K562 (cell line): ENCODE results near the gene SLC35E1. TPM values are rescaled to one million over a fixed set of nuclear protein-coding genes. Genes with fewer than 3 reads are reported as not detected.

Source experiments
- ATAC-seq: fragments of 200-7000 bp; cut with Tn5 transposase; 3 replicates; pipeline ENCODE4 v1.9.1; 2020; ENCODE audit warnings: moderate library complexity
- BruUV-seq: library from RNA; stranded (reverse); fragments of 400-500 nt; replicated peaks from 2 replicates; lab custom pipeline; 2021; lab: Mats Ljungman, UMichigan
- CTCF ChIA-PET: fragments of 300-600 bp; formaldehyde crosslinking; extraction: SDS; loops from one replicate; lab custom pipeline; 2021; ENCODE audit warnings: low intra/inter-chr PET ratio; lab: Yijun Ruan, JAX
- POLR2A ChIA-PET: fragments of 300-600, 350-650 bp; sonication (Branson Sonifier 250); formaldehyde crosslinking; extraction: SDS; loops from one replicate; lab custom pipeline; 2021; ENCODE audit warnings: antibody characterized with exemption, inconsistent platforms; lab: Yijun Ruan, JAX
- DNase-seq, 4 experiments: peaks; one replicate each; pipeline versions ENCODE4 v3.0.0 to v3.0.0-alpha.2; 2011 to 2018; ENCODE audit warnings: low spot score in 3 of 4, mixed read lengths in 3 of 4; ENCODE audit errors: extremely low read depth in 1 of 4
- FAIRE-seq: peaks from 2 replicates; lab custom pipeline; 2011; peaks lifted over from hg19 to GRCh38; lab: Jason Lieb, UNC
- H2AFZ ChIP-seq: 2 replicates; pipeline ENCODE4 v1.6.0; 2011; ENCODE audit warnings: low read depth, low read length, control low read depth, inconsistent platforms
- H3K27ac ChIP-seq: fragments of 200-600 bp; 3 replicates; pipeline ENCODE4 v1.8.0; 2011; ENCODE audit warnings: low read depth, mild to moderate bottlenecking, control low read depth, inconsistent platforms, low read length, moderate library complexity, mixed read lengths; ENCODE audit errors: extremely low read depth
- H3K27me3 ChIP-seq, 2 experiments: fragments of 300-600 bp in 1 of 2; 2 replicates in 1 of 2; 3 replicates in 1 of 2; pipeline versions ENCODE4 v1.6.0 to v1.8.0; 2011; ENCODE audit warnings: inconsistent platforms in 2 of 2, low read length in 2 of 2, mild to moderate bottlenecking in 1 of 2, mixed read lengths in 1 of 2, moderate library complexity in 1 of 2; ENCODE audit not compliant: control insufficient read depth in 2 of 2, insufficient read depth in 2 of 2
- H3K36me3 ChIP-seq: fragments of 300-600 bp; 3 replicates; pipeline ENCODE4 v1.8.0; 2011; ENCODE audit warnings: mild to moderate bottlenecking, low read length, inconsistent platforms; ENCODE audit not compliant: control insufficient read depth, insufficient read depth
- H3K4me1 ChIP-seq, 2 experiments: fragments of 200-600 bp in 1 of 2; replicated peaks in 1 of 2; 2 replicates in 1 of 2; 3 replicates in 1 of 2; pipeline versions ENCODE4 v1.5.1 to v1.8.0; 2011; ENCODE audit warnings: inconsistent platforms in 2 of 2, low read length in 2 of 2, mild to moderate bottlenecking in 1 of 2, mixed read lengths in 1 of 2, moderate library complexity in 1 of 2; ENCODE audit not compliant: control insufficient read depth in 2 of 2, insufficient read depth in 2 of 2
- H3K4me2 ChIP-seq: 2 replicates; pipeline ENCODE4 v1.6.1; 2011; ENCODE audit warnings: low read length, control low read depth, inconsistent platforms, mixed read lengths; ENCODE audit not compliant: insufficient read depth
- H3K4me3 ChIP-seq: fragments of 200-600 bp; sonication (generic), shearing (Covaris generic); 2 replicates; pipeline ENCODE4 v1.5.1; 2016; ENCODE audit warnings: control low read depth, inconsistent platforms
- H3K79me2 ChIP-seq: fragments of 200-600 bp; 3 replicates; pipeline ENCODE4 v1.8.0; 2011; ENCODE audit warnings: low read length, inconsistent platforms; ENCODE audit not compliant: control insufficient read depth, insufficient read depth
- H3K9ac ChIP-seq, 2 experiments: 2 replicates each; pipeline versions ENCODE4 v1.6.0 to v1.6.1; 2011; ENCODE audit warnings: low read depth in 2 of 2, low read length in 2 of 2, control low read depth in 1 of 2, inconsistent platforms in 1 of 2, mild to moderate bottlenecking in 1 of 2, mixed read lengths in 1 of 2; ENCODE audit not compliant: insufficient read depth in 1 of 2
- H3K9me1 ChIP-seq: one replicate; pipeline ENCODE4 v1.6.0; 2011; ENCODE audit warnings: inconsistent platforms, mild to moderate bottlenecking, low read length, moderate library complexity; ENCODE audit not compliant: control insufficient read depth, insufficient read depth
- H3K9me3 ChIP-seq: replicated peaks from 2 replicates; pipeline ENCODE4 v1.5.1; 2011; ENCODE audit warnings: low read depth, low read length, inconsistent platforms; ENCODE audit not compliant: control insufficient read depth, insufficient read depth
- H4K20me1 ChIP-seq: replicated peaks from 2 replicates; pipeline ENCODE4 v1.6.1; 2011; ENCODE audit warnings: low read length, inconsistent platforms, mixed read lengths; ENCODE audit not compliant: control insufficient read depth, insufficient read depth
- CREM ChIP-seq: IDR thresholded peaks from 2 replicates; pipeline ENCODE4 v1.6.1; 2014; ENCODE audit warnings: antibody characterized with exemption, low read depth
- E2F6 ChIP-seq, 2 experiments: IDR thresholded peaks; 2 replicates each; pipeline ENCODE4 v1.6.1; 2011; ENCODE audit warnings: borderline replicate concordance in 1 of 2, control low read depth in 1 of 2, low read depth in 1 of 2, low read length in 1 of 2, mild to moderate bottlenecking in 1 of 2, mixed read lengths in 1 of 2, moderate library complexity in 1 of 2; ENCODE audit not compliant: insufficient read depth in 1 of 2, insufficient read length in 1 of 2, poor library complexity in 1 of 2, severe bottlenecking in 1 of 2; ENCODE audit errors: extremely low read depth in 1 of 2
- KLF13 ChIP-seq: fragments of 450-650 bp; IDR thresholded peaks from 2 replicates; pipeline ENCODE4 v1.6.1; 2016; ENCODE audit warnings: missing genetic modification characterization, low read depth, mild to moderate bottlenecking, missing compliant biosample characterization, moderate library complexity, borderline replicate concordance
- NBN ChIP-seq: fragments of 450-650 bp; IDR thresholded peaks from 2 replicates; pipeline ENCODE4 v1.6.1; 2016; ENCODE audit warnings: low read depth, mild to moderate bottlenecking
- NCOA6 ChIP-seq: fragments of 450-650 bp; IDR thresholded peaks from 2 replicates; pipeline ENCODE4 v1.6.1; 2017; ENCODE audit warnings: mild to moderate bottlenecking
- NFYB ChIP-seq: IDR thresholded peaks from 2 replicates; pipeline ENCODE4 v1.6.1; 2011; ENCODE audit warnings: mild to moderate bottlenecking, moderate library complexity; ENCODE audit not compliant: insufficient read length; ENCODE audit errors: extremely low read depth
- PCBP1 ChIP-seq: fragments of 200-400 bp; formaldehyde crosslinking; IDR thresholded peaks from 2 replicates; pipeline ENCODE4 v1.6.1; 2018; ENCODE audit warnings: mild to moderate bottlenecking, low read depth, low read length; ENCODE audit not compliant: poor library complexity, severe bottlenecking
- POLR2G ChIP-seq: fragments of 200-400 bp; formaldehyde crosslinking; IDR thresholded peaks from 2 replicates; pipeline ENCODE4 v1.6.1; 2017; ENCODE audit warnings: low read depth, mild to moderate bottlenecking, antibody characterized with exemption, low read length, moderate library complexity
- RAD21 ChIP-seq, 2 experiments: fragments of 250-450 bp in 1 of 2; fragments of 450-650 bp in 1 of 2; sonication (Bioruptor Pico) in 1 of 2; formaldehyde crosslinking in 1 of 2; IDR thresholded peaks in 1 of 2; conservative IDR thresholded peaks in 1 of 2; 2 replicates each; pipeline versions ENCODE4 v1.4.0 to v1.8.0; 2020 to 2022; ENCODE audit warnings: mild to moderate bottlenecking in 2 of 2, moderate library complexity in 1 of 2
- RBFOX2 ChIP-seq: fragments of 200-400 bp; formaldehyde crosslinking; IDR thresholded peaks from 2 replicates; pipeline ENCODE4 v1.6.1; 2017; ENCODE audit warnings: low read depth, mild to moderate bottlenecking, low read length, moderate library complexity
- RFX7 ChIP-seq: fragments of 250-450 bp; sonication (Bioruptor Pico); IDR thresholded peaks from 2 replicates; pipeline ENCODE4 v1.5.1; 2021; ENCODE audit warnings: mild to moderate bottlenecking
- TSHZ1 ChIP-seq: fragments of 250-450 bp; sonication (Bioruptor Pico); IDR thresholded peaks from 2 replicates; pipeline ENCODE4 v1.4.0; 2020; ENCODE audit warnings: mild to moderate bottlenecking, moderate library complexity
- WGBS: fragments of 100-300 bp; shearing (Covaris generic); methylation state at CpG from one replicate; pipeline ENCODE4 v1.1.6; 2016; ENCODE audit warnings: low coverage, mixed read lengths; ENCODE audit not compliant: insufficient coverage; ENCODE audit errors: missing lambda C conversion rate; 5-methylcytosine and 5-hydroxymethylcytosine counted together
- in situ Hi-C: fragments of 300-500 bp; cut with MboI; formaldehyde crosslinking; loops from 4 replicates; pipeline ENCODE4 v1.15.0; 2018; ENCODE audit warnings: inconsistent platforms, mixed read lengths
- intact Hi-C: fragments of 100-400 bp; cut with micrococcal nuclease; formaldehyde crosslinking; loops from 2 replicates; pipeline ENCODE4 v1.14.2; 2022
- polyA plus RNA-seq, 8 experiments: library from polyadenylated mRNA; depleted of rRNA in 4 of 8; stranded (reverse) in 5 of 8; unstranded in 3 of 8; fragments of >200 nt; fragmentation: Nextera tagmentation in 2 of 8; fragmentation: Illumina TruSeq in 1 of 8; extraction: Ambion mirVana in 2 of 8; extraction: Trizol in 1 of 8; gene quantifications; 2 replicates each; pipeline versions ENCODE4 v1.2.1 to v1.2.3, GENCODE V29; 2011 to 2014; ENCODE audit warnings: inconsistent platforms in 1 of 8, missing spikeins in 1 of 8
- total RNA-seq, 7 experiments: library from RNA; depleted of rRNA in 6 of 7; stranded (reverse); fragments of >200 nt in 6 of 7; fragmentation: Illumina TruSeq in 2 of 7; extraction: Trizol in 2 of 7; gene quantifications; 2 replicates each; pipeline versions ENCODE4 v1.2.1 to v1.2.3, GENCODE V29; 2011 to 2021; ENCODE audit warnings: low replicate concordance in 1 of 7

SLC35E1 gene
- total and polyA plus RNA-seq, 9 of the 15 experiments (the other 6 are each of a cell fraction or from before 2014, with no cell fraction given): 15.0 to 40.1 (median 25.7) TPM

GRCh38 chr19:16571822-16572331, 338 bp downstream of the SLC35E1 start:
- H4K20me1 ChIP-seq: 0 out of 2 replicates have a peak, but pooled peaks cover 10% of the 10 kb centered on the region
- CTCF ChIA-PET: no interaction called here
- H3K36me3 ChIP-seq: peaks cover 70% of the 10 kb centered on the region
- ATAC-seq (peak; percentile 28), FAIRE-seq (no peak), DNase-seq (peak in 1 of 4 experiments; percentile 44)
- no peaks in the 10 kb centered on the region for H3K9me3 ChIP-seq
- H3K27ac ChIP-seq: peak overlapping the region; percentile 88
- H3K4me1 ChIP-seq: peaks cover 22 to 34% of the 10 kb centered on the region in 2 experiments; a peak in 4 of 5 replicates
- peak overlapping the region; percentile 88 for H3K4me2 ChIP-seq
- POLR2A ChIA-PET: interaction anchor here (0.7 to 2.3 kb wide), 7 partner anchors 7 to 56 kb away, joined by 3 to 11 read pairs (median 5); partner anchors contain the start of gene MED26
- no peaks in the 10 kb centered on the region for H3K27me3 ChIP-seq
- peak overlapping the region; percentile 81 for H2AFZ ChIP-seq
- in situ Hi-C loops: no loop called here
- H3K9ac ChIP-seq: peak overlapping the region; percentile 90 to 100
- peak overlapping the region; percentile 99 for H3K4me3 ChIP-seq
- no TSS peak for BruUV-seq
- under 1% methylated on average over 63 of the region's 75 CpGs for WGBS
- intact Hi-C loops: loop anchor here (1.0 kb wide), 1 partner anchor 29 kb away; no protein-coding TSS in a partner anchor
- peaks cover 72% of the 10 kb centered on the region for H3K79me2 ChIP-seq
- peaks cover 4% of the 10 kb centered on the region for H3K9me1 ChIP-seq
- TF ChIP-seq NFYB (no peak), RFX7 (no peak), PCBP1 (peak; percentile 21), POLR2G (peak; percentile 81), E2F6 (IDR thresholded peaks at IDR 0.05; ENCODE audit: borderline replicate concordance in 1 of 2, extremely low read depth in 1 of 2, insufficient read depth in 1 of 2, insufficient read length in 1 of 2, low read depth in 1 of 2, low read length in 1 of 2, poor library complexity in 1 of 2, severe bottlenecking in 1 of 2) (peak; percentile 13 to 23), TSHZ1 (CRISPR knock-in tag) (no peak), CREM (0 out of 2 replicates have a peak, but pooled peaks have one; percentile 13), RBFOX2 (peak; percentile 79), NBN (no peak), NCOA6 (peak; percentile 63; the same call in 1 of the 2 replicates), KLF13 (tag) (peak; percentile 49; the same call in 1 of the 2 replicates), RAD21 (CRISPR knock-in tag; conservative IDR thresholded peaks at IDR 0.05 in 1 of 2, IDR thresholded peaks at IDR 0.05 in 1 of 2) (peak in 1 of 2 experiments; percentile 11; a peak in 2 of 4 replicates)
